Neural cell (in vitro differentiated cells): ENCODE measurements around the gene CTXND1. TPM values are rescaled to one million over a fixed set of nuclear protein-coding genes. Genes with fewer than 3 reads are reported as not detected.

Experiments used
- H2AFZ ChIP-seq: fragments of 200-600, 300-800 bp; sonication (generic), shearing (Covaris generic); 2 replicates; pipeline ENCODE4 v1.6.0; 2014; ENCODE audit warnings: low read depth, mild to moderate bottlenecking, antibody characterized with exemption, low read length, moderate library complexity
- H3F3A ChIP-seq: fragments of 200-600 bp; shearing (Covaris generic); 2 replicates; pipeline ENCODE4 v1.6.1; 2016; ENCODE audit warnings: mild to moderate bottlenecking, moderate library complexity, mixed read lengths, antibody characterized with exemption, low read length; ENCODE audit not compliant: insufficient read depth, poor library complexity, severe bottlenecking
- H3K27ac ChIP-seq: fragments of 200-600, 300-800 bp; sonication (generic), shearing (Covaris generic); 2 replicates; pipeline ENCODE4 v1.5.1; 2014; ENCODE audit warnings: mild to moderate bottlenecking, low read length, moderate library complexity
- H3K27me3 ChIP-seq: fragments of 300-800, 200-600 bp; sonication (generic), shearing (Covaris generic); 2 replicates; pipeline ENCODE4 v1.6.0; 2014; ENCODE audit warnings: mild to moderate bottlenecking, low read depth, low read length, moderate library complexity; ENCODE audit not compliant: insufficient read depth
- H3K36me3 ChIP-seq: fragments of 300-800, 200-600 bp; sonication (generic), shearing (Covaris generic); 2 replicates; pipeline ENCODE4 v1.5.1; 2014; ENCODE audit warnings: mild to moderate bottlenecking, antibody characterized with exemption, low read length, moderate library complexity; ENCODE audit not compliant: insufficient read depth
- H3K4me2 ChIP-seq: fragments of 300-800, 200-600 bp; sonication (generic), shearing (Covaris generic); 2 replicates; pipeline ENCODE4 v1.6.0; 2014; ENCODE audit warnings: mild to moderate bottlenecking, low read length
- H3K4me3 ChIP-seq: fragments of 300-800, 200-600 bp; sonication (generic), shearing (Covaris generic); 2 replicates; pipeline ENCODE4 v1.5.1; 2014; ENCODE audit warnings: mild to moderate bottlenecking, low read length, moderate library complexity
- H3K79me2 ChIP-seq: fragments of 200-600 bp; shearing (Covaris generic); replicated peaks from 2 replicates; pipeline ENCODE4 v1.6.0; 2014; ENCODE audit warnings: mild to moderate bottlenecking, low read length, moderate library complexity; ENCODE audit not compliant: insufficient read depth
- H3K9ac ChIP-seq: fragments of 300-800, 200-600 bp; sonication (generic), shearing (Covaris generic); 2 replicates; pipeline ENCODE4 v1.6.1; 2016; ENCODE audit warnings: mild to moderate bottlenecking, low read length, mixed read lengths
- H3K9me2 ChIP-seq: fragments of 200-600 bp; shearing (Covaris generic); 2 replicates; pipeline ENCODE4 v1.6.1; 2016; ENCODE audit warnings: mild to moderate bottlenecking, low read length, mixed read lengths; ENCODE audit not compliant: insufficient read depth
- H3K9me3 ChIP-seq: fragments of 200-600, 300-800 bp; sonication (generic), shearing (Covaris generic); 2 replicates; pipeline ENCODE4 v1.6.1; 2016; ENCODE audit warnings: mild to moderate bottlenecking, mixed run types, low read length, moderate library complexity, mixed read lengths
- H4K20me1 ChIP-seq: fragments of 200-600 bp; shearing (Covaris generic); 2 replicates; pipeline ENCODE4 v1.6.1; 2016; ENCODE audit warnings: mild to moderate bottlenecking, mixed run types; ENCODE audit not compliant: insufficient read depth
- EZH2 ChIP-seq: fragments of 200-600, 300-800 bp; shearing (Covaris generic), sonication (generic); IDR thresholded peaks from 2 replicates; pipeline ENCODE4 v1.6.1; 2014; ENCODE audit warnings: antibody characterized with exemption, low read length, borderline replicate concordance, mild to moderate bottlenecking; ENCODE audit not compliant: insufficient read depth, poor library complexity, severe bottlenecking
- MXI1 ChIP-seq: fragments of 450-650 bp; conservative IDR thresholded peaks from 2 replicates; pipeline ENCODE4 v1.6.1; 2014; ENCODE audit warnings: antibody characterized with exemption, mild to moderate bottlenecking; ENCODE audit not compliant: poor library complexity, severe bottlenecking
- POLR2AphosphoS5 ChIP-seq: IDR thresholded peaks from 2 replicates; pipeline ENCODE4 v1.6.1; 2012
- RAD21 ChIP-seq: fragments of 450-650 bp; conservative IDR thresholded peaks from 2 replicates; pipeline ENCODE4 v1.6.1; 2014; ENCODE audit warnings: antibody characterized with exemption, mild to moderate bottlenecking, moderate library complexity
- REST ChIP-seq: IDR thresholded peaks from 2 replicates; pipeline ENCODE4 v1.6.1; 2012; ENCODE audit warnings: borderline replicate concordance
- SMC3 ChIP-seq: fragments of 450-650 bp; conservative IDR thresholded peaks from 2 replicates; pipeline ENCODE4 v1.6.1; 2014; ENCODE audit warnings: antibody characterized with exemption, mild to moderate bottlenecking, moderate library complexity; ENCODE audit not compliant: poor library complexity
- TAF1 ChIP-seq: IDR thresholded peaks from 2 replicates; pipeline ENCODE4 v1.6.1; 2012; ENCODE audit warnings: low read depth
- polyA plus RNA-seq: library from polyadenylated mRNA; depleted of rRNA; stranded (reverse); fragments of >200 nt; gene quantifications from 2 replicates; pipeline ENCODE4 v1.2.3, GENCODE V29; 2014
- TF ChIP-seq, protein P1 (sequence below): fragments of 450-650 bp; IDR thresholded peaks from 2 replicates; pipeline ENCODE4 v1.5.1; 2014; ENCODE audit warnings: antibody characterized with exemption, mild to moderate bottlenecking, moderate library complexity; ENCODE audit not compliant: poor library complexity, severe bottlenecking

The CTXND1 gene
- polyA plus RNA-seq, 1 donor from 2014 or later, result not detected

- Histone ChIP-seq H3K9me3 (no peaks in the 10 kb centered on the region), H3K4me3 (no peak overlapping the region), H3K9me2 (no peaks in the 10 kb centered on the region), H3K27me3 (no peaks in the 10 kb centered on the region), H3K27ac (no peak overlapping the region), H3K9ac (no peak overlapping the region), H2AFZ (no peak overlapping the region), H3F3A (no peaks in the 10 kb centered on the region), H4K20me1 (no peaks in the 10 kb centered on the region), H3K79me2 (no peaks in the 10 kb centered on the region), H3K36me3 (no peaks in the 10 kb centered on the region), H3K4me2 (no peak overlapping the region)
- TF ChIP-seq REST, result no peak
- TF ChIP-seq SMC3, result no peak
- TF ChIP-seq EZH2, result no peak
Observed at GRCh38 chr15:80289528-80290495, 37.8 kb upstream of the CTXND1 start.

- Histone ChIP-seq H3K4me2 (no peak overlapping the region), H3K79me2 (no peaks in the 10 kb centered on the region), H3K9ac (no peak overlapping the region), H2AFZ (no peak overlapping the region), H3K4me3 (no peak overlapping the region), H3K9me2 (no peaks in the 10 kb centered on the region), H3F3A (no peaks in the 10 kb centered on the region), H3K9me3 (no peaks in the 10 kb centered on the region), H4K20me1 (no peaks in the 10 kb centered on the region), H3K27me3 (no peaks in the 10 kb centered on the region), H3K36me3 (no peaks in the 10 kb centered on the region), H3K27ac (no peak overlapping the region)
- TF ChIP-seq, protein P1, sequence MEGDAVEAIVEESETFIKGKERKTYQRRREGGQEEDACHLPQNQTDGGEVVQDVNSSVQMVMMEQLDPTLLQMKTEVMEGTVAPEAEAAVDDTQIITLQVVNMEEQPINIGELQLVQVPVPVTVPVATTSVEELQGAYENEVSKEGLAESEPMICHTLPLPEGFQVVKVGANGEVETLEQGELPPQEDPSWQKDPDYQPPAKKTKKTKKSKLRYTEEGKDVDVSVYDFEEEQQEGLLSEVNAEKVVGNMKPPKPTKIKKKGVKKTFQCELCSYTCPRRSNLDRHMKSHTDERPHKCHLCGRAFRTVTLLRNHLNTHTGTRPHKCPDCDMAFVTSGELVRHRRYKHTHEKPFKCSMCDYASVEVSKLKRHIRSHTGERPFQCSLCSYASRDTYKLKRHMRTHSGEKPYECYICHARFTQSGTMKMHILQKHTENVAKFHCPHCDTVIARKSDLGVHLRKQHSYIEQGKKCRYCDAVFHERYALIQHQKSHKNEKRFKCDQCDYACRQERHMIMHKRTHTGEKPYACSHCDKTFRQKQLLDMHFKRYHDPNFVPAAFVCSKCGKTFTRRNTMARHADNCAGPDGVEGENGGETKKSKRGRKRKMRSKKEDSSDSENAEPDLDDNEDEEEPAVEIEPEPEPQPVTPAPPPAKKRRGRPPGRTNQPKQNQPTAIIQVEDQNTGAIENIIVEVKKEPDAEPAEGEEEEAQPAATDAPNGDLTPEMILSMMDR, result no peak
- TF ChIP-seq POLR2AphosphoS5, result no peak
- TF ChIP-seq EZH2, result no peak
- no peak for TF ChIP-seq TAF1
- TF ChIP-seq SMC3, result no peak
- TF ChIP-seq REST, result no peak
- no peak for TF ChIP-seq MXI1
- no peak for TF ChIP-seq RAD21
Observed at GRCh38 chr15:80288131-80288530, 36.1 kb upstream of the CTXND1 start.
